Stimulated activated CD4-positive, alpha-beta T cell treated with anti-CD3 and anti-CD28 coated beads, TNF-alpha, amount 100 ng/mL, for 48 hours (primary cell): ENCODE measurements around the gene CRYBB1.
"Not testable (repeated sequence)": the region's sequence is repeated elsewhere in the genome, so short reads cannot be mapped to it uniquely, and the experiment has no call there.

ENCODE experiments used
- DNase-seq, 3 donors: peaks; one replicate each; pipeline ENCODE4 v3.0.0-alpha.2; 2020; ENCODE audit warnings: low read depth in 3 of 3

The CRYBB1 gene

DNA sequence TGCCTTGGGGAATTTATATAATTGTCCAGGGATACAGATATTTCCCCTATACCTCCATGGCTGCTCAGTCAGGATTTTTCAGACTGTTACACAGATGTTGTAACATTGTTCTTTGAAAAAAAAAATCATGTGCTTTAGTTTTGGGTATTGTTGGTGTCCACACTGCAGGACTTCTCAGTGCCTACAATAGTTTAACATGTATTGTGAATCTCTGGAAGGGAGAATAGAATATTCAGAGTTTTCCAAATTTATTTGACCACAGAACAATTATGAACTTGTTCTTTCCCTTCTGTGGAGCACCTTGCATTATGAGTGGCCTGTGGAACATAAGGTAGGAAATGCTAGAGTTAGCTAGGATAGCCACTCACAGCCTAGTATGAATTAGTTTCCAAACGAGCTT, 18.5 kb upstream of the CRYBB1 start:
- DNase-seq: no peak

GRCh38 chr22:26635117-26635516, 17.3 kb upstream of the CRYBB1 start:
- DNase-seq: no peak

DNA sequence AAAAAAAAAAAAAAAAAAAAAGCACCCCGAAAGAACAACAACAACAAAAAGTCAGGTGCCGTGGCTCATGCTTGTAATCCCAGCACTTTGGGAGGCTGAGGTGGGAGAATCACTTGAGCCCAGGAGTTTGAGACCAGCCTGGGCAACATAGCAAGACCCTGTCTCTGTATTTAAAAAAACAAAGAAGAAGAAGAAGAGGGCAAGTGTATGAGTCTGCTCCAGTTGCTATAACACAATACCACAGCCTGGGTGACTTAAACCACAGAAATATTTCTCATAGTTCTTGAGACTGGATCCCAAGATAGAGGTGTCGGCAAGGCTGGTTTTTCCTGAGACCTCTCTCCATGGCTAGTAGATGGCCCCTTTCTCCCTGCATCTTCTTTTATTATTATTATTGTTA, 16.4 kb upstream of the CRYBB1 start:
- no peak for DNase-seq

DNA sequence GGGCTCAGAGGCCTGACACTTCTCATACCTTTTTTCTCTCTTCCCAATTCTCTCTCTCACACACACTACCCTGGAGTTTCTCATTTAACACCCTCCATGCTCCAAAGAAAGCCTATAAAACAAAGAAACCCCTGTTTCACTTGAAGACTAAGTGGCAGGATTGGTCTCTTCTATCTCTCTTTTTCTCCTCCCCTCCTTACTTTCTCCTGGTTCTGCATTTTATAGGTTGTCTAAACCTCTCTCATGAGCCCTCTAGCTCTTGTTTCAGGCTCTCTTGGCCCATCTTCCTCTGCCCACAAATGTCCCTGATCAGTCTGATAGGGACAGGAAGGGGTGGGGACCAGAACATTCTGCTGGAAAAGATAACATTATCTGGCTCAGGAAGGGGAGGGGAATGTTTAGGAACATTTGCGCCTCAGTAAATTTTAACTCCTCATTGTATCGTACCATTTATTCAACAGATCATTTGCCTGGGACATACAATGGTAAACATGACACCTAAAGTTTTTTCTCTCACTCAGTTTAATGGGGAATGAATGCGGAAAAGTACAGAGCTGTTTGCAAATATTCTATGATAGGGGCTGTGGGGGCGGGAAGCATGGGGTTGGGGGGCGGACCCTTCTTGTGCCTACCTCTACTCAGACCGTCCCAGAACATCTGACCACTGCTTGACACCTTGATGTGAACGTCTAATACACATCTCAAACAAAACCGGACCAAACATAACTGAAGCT, 14.8 kb upstream of the CRYBB1 start:
- DNase-seq: no peak

- DNase-seq: no peak
Measured at GRCh38 chr22:26631282-26631681, 13.5 kb upstream of the CRYBB1 start.

DNA sequence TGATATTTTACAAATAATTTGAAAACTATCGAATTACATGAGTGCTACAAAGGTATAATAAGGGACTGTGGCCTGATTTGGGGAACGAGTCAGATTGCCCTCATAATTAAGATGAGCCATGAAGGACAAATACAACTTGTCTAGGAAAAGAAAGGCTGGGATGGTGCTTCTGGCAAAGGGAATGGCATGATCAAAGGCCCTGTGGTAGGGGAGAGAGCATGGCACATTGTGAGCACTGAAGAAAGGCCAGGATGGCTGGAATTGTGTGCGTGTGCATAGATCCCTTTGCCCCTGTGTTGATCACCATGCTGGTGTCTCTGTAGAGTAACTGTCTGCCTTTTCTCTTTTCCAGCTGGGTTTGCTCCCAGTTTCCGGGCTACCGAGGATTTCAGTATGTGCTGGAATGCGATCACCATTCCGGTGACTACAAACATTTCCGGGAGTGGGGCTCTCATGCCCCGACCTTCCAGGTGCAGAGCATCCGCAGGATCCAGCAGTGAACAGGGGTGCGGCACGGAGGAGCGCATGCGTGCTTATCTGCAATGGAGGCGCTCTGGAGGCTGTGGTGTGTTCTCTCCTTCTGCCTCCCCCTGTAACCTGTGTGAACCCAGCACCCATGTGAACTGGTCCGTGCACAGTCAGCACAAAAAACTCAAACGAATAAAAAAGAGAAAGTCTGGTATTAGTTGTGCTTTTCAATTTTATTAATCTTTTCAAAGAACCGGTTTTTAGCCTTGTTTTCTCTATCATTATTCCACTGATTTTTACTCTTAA, 12.3 kb upstream of the CRYBB1 start:
- DNase-seq: no peak

DNA sequence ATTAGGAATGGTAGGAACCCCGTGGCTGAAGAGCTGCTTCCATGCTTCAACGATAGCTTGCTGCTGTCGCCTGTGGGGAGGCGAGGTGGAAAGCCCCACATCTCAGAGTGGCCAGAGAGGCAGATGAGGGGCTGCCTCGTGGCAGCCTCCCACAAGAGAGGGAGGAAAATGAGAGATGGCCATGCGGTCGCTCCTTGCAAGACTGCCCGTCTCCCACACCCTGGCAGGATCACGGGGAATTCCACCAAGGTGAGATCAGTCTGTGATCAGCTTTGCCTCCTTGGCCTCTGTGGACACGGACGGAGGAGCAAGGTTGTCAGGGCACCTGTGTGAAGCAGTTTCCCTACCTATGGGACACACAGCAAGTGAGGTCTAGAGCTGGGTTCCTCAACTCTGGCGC, 7.0 kb upstream of the CRYBB1 start:
- no peak for DNase-seq

DNA sequence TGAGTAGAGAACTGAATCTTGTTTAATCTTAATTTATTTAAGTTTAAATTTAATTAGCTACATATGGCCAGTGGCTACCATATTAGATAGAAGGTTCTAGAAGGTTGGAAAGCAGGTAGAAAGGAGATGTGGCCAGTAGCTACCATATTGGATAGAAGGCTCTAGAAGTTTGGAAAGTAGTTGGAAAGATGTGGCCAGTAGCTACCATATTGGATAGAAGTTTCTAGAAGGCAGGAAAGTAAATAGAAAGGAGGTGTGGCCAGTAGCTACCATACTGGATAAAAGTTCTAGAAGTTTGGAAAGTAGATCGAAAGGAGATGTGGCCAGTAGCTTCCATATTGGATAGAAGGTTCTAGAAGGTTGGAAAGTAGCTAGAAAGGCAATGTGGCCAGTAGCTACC, 6.2 kb upstream of the CRYBB1 start:
- no peak for DNase-seq

- no peak for DNase-seq
Measured at GRCh38 chr22:26621663-26622062, 3.8 kb upstream of the CRYBB1 start, which contains the start of gene CRYBA4. Gene CRYBA4 (plus strand): TSS chr22:26621963. CDS start chr22:26622597, 634 bp downstream.

GRCh38 chr22:26620197-26620596, 2.4 kb upstream of the CRYBB1 start:
- no peak for DNase-seq

GRCh38 chr22:26619510-26619909, 1.7 kb upstream of the CRYBB1 start:
- DNase-seq: no peak

DNA sequence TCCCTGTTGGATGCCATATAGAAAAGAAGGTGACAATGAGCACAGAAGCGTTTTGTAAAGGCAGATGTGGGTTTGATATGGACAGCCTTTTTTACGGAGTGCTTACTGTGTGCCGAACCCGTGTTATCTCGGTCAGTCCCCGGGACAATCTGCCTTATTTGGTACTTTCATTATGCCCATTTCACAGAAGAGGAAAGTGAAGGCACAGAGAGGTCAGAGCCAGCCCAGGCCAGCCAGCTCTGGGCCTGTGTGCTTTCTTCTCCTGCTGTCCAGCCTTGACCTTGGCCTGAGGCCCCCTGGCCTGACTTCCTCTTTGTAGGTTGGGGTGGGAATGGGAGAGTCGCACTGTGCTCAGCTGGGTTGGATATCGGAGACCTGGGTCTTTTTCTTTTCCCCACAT, 628 bp upstream of the CRYBB1 start:
- DNase-seq: no peak

DNA sequence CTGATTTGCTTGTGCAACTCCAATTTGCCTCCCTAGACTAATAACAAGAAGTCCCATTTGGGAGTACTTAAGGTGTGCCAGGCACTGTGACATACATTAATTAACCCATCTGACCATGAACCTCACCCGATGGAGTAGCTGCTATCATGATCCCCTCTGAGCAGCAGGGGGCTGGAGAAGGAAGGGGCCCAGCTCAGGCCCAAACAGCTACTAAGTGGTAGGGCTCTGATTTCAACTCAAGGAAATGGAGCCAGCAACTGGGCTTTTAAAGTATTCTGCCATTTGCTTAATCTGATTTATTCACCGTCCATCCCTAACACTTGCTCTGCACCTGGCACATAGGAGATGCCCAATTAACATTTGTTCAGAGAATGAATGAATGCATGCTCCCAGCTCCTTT, 1.2 kb downstream of the CRYBB1 start:
- DNase-seq: no peak

- no peak for DNase-seq
Measured at GRCh38 chr22:26615830-26616435, 1.9 kb downstream of the CRYBB1 start.

- DNase-seq: no peak
Measured at GRCh38 chr22:26615149-26615548, 2.7 kb downstream of the CRYBB1 start.

DNA sequence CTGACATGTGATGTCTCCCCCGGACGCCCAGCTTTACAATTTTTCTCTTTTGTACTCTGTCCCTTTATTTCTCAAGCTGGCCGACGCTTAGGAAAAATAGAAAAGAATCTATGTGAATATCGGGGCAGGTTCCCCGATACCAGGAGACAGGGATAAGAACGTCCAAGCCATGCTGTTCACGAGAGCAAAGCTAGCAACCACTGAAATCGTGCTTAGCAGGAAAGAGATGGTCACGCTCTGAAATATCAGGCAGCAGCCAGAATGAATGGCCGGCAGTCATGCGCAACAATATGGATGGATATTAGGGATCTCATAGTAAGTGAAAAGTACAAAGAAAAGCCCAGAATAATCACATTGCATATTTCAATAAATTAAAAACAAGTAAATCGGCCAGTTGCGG, 3.5 kb downstream of the CRYBB1 start:
- DNase-seq: no peak

DNA sequence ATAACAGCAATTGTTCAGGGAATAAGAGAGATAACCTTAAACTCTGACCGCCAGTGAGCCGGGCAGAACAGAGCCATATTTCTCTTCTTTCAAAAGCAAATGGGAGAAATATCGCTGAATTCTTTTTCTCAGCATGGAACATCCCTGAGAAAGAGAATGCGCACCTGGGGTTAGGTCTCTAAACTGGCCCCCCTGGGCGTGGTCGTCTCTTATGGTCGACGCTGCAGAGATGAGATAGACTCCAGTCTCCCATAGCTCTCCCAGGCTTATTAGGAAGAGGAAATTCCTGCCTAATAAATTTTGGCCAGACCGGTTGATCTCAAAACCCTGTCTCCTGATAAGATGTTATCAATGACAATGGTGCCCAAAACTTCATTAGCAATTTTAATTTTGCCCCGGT, 4.1 kb downstream of the CRYBB1 start:
- DNase-seq: not testable (repeated sequence)

DNA sequence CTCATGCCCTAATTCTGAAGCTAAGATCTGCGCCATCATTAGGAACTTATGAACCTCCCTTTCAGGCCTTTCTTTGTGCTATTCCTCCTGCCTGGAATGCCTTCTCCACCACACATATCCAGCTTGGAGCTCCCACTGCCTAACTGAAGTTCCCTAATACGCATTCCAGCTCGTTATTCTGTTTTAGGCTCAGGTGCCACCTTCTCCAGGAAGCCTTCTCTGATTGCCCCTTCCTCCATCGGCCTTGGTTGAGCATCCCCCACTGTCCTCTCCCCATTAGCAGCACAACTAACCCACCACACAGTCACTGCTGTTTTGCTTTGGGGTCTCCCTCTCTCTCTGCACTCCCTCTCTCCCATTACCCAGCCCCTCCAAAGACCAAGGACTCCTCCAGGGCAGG, 5.2 kb downstream of the CRYBB1 start:
- DNase-seq: no peak

- no peak for DNase-seq
Measured at GRCh38 chr22:26610996-26611395, 6.8 kb downstream of the CRYBB1 start.

DNA sequence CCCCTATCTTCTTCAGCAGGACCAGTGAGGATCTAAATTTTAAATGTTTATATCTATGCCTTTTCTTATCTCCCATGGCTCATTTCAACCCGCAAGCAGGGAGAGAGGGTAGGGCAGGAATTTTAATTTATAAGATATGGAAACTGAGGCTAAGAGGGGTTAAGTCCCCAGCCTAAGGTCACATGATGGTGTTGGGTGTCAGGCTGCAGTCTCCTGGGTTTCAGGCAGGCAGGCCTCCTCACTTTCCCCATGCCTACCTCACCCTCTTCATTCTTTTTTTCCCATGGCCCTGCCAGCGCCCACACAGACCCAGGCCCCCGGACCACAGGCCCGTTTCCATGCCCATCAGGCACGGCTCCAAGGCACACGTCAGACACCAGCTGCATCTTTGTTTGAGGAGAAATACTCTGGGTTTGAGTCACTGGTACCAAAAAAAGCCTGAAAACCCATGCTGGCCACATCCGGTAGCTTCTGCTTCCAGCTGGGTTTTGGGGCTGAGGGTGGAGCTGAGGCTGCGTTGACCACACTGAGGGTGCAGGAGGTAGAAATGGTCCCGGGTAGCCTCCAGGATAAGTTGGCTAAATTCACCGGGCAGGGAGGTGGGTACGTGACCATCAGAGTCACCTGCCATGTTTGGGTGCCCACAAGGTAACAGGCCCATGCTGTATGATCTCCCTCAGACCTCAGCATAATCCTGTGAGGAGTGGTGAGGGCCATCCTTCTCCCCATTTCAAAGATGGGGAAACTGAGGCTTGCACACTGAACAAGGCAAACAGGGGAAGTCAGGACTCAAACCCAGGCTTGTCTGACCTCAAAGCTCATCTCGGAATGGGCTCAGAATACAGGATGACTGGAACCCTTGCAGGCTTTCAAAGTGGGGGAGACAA, 7.5 kb downstream of the CRYBB1 start:
- DNase-seq: peak in 1 of 3 donors; percentile 45

GRCh38 chr22:26609287-26609686, 8.5 kb downstream of the CRYBB1 start:
- DNase-seq: no peak

DNA sequence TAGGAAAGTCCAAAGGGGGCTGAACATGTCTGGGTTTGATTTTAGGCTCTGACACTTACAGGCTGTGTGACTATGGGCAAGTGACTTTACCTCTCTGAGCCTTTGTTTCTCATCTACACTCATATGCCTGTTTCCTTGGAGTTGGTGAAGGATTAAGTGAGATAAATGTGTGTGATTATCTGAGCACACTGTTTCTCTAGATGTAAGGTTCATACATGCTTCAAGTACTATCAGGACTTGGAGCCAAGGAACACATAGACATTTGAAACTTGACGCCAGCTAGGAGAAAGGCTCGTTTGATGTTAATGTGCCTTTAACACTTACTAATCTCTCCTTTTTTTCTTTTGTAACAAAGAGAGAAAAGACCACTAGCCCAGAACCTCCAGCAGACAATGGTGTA, 9.7 kb downstream of the CRYBB1 start:
- DNase-seq: no peak
